B cell (primary cell): Measurements from ENCODE around the gene POLR2B. TPM values are rescaled to one million over a fixed set of nuclear protein-coding genes. Genes with fewer than 3 reads are reported as not detected.
A peak's percentile ranks its signal among the peaks of the same experiment; 100 is the strongest.

Source experiments
- ATAC-seq: fragments of 200-7000 bp; cut with Tn5 transposase; one replicate; pipeline ENCODE4 v1.10.0; 2021; ENCODE audit warnings: low read depth, mild to moderate bottlenecking, moderate number of reproducible peaks, moderate library complexity
- CTCF ChIA-PET: fragments of 350-600 bp; sonication (Branson Sonifier 250); formaldehyde crosslinking; loops from one replicate; lab custom pipeline; 2021; ENCODE audit warnings: antibody characterized with exemption, inconsistent platforms; lab: Charles Lee
- POLR2A ChIA-PET: fragments of 350-600 bp; sonication (Branson Sonifier 250); formaldehyde crosslinking; loops from one replicate; lab custom pipeline; 2021; ENCODE audit warnings: antibody characterized with exemption; lab: Charles Lee
- DNase-seq: peaks from one replicate; pipeline ENCODE4 v3.0.0; 2013
- H2AFZ ChIP-seq: 2 replicates; pipeline ENCODE4 v1.6.1; 2012; ENCODE audit warnings: mild to moderate bottlenecking, low read depth, low read length; ENCODE audit not compliant: insufficient read depth, poor library complexity, severe bottlenecking
- H3K27ac ChIP-seq, 2 donors: 1 replicate in 1 of 2; 2 replicates in 1 of 2; pipeline ENCODE4 v1.5.1; 2012 to 2013; ENCODE audit warnings: low read length in 2 of 2, mild to moderate bottlenecking in 2 of 2, moderate library complexity in 1 of 2
- H3K27me3 ChIP-seq, 4 experiments: fragments of 200-600 bp in 1 of 4; sonication (generic) in 1 of 4; replicated peaks in 1 of 4; 1 replicate in 2 of 4; 2 replicates in 2 of 4; pipeline versions ENCODE4 v1.6.1 to v1.7.0; 2013 to 2016; ENCODE audit warnings: low read length in 3 of 4, mild to moderate bottlenecking in 2 of 4, mixed read lengths in 1 of 4, moderate library complexity in 1 of 4; ENCODE audit not compliant: insufficient read depth in 4 of 4, control insufficient read depth in 3 of 4; ENCODE audit errors: control extremely low read depth in 1 of 4
- H3K36me3 ChIP-seq, 2 experiments: replicated peaks in 1 of 2; 1 replicate in 1 of 2; 2 replicates in 1 of 2; pipeline versions ENCODE4 v1.6.1 to v1.7.1; 2013; ENCODE audit warnings: low read length in 1 of 2; ENCODE audit not compliant: insufficient read depth in 2 of 2, control insufficient read depth in 1 of 2; ENCODE audit errors: control extremely low read depth in 1 of 2, extremely low read depth in 1 of 2
- H3K4me1 ChIP-seq, 2 donors: fragments of 200-600 bp in 1 of 2; sonication (generic) in 1 of 2; 1 replicate in 1 of 2; 2 replicates in 1 of 2; pipeline versions ENCODE4 v1.5.1 to v1.6.1; 2013 to 2017; ENCODE audit warnings: low read length in 2 of 2; ENCODE audit not compliant: control insufficient read depth in 2 of 2, insufficient read depth in 2 of 2
- H3K4me2 ChIP-seq: replicated peaks from 2 replicates; pipeline ENCODE3; 2012; ENCODE audit warnings: mild to moderate bottlenecking, low read depth, low read length; ENCODE audit not compliant: poor library complexity, severe bottlenecking
- H3K4me3 ChIP-seq, 5 experiments: fragments of 200-600 bp in 1 of 5; sonication (generic) in 1 of 5; 1 replicate in 3 of 5; 2 replicates in 2 of 5; pipeline versions ENCODE4 v1.5.1 to v1.7.0; 2011 to 2016; ENCODE audit warnings: low read length in 4 of 5, mild to moderate bottlenecking in 4 of 5, low read depth in 2 of 5, control low read depth in 1 of 5, moderate library complexity in 1 of 5; ENCODE audit not compliant: insufficient read depth in 1 of 5; ENCODE audit errors: control extremely low read depth in 1 of 5, extremely low read depth in 1 of 5
- H3K79me2 ChIP-seq: fragments of 200-600 bp; sonication (generic); one replicate; pipeline ENCODE4 v1.6.0; 2016; ENCODE audit warnings: low read length; ENCODE audit not compliant: control insufficient read depth, insufficient read depth
- H3K9ac ChIP-seq: fragments of 200-600 bp; sonication (generic); 2 replicates; pipeline ENCODE4 v1.6.1; 2017; ENCODE audit warnings: mild to moderate bottlenecking, low read length, moderate library complexity
- H3K9me3 ChIP-seq, 3 donors: one replicate each; pipeline versions ENCODE4 v1.6.1 to v1.7.1; 2013; ENCODE audit warnings: low read length in 2 of 3; ENCODE audit not compliant: control insufficient read depth in 2 of 3, insufficient read depth in 1 of 3; ENCODE audit errors: control extremely low read depth in 1 of 3
- H4K20me1 ChIP-seq: 2 replicates; pipeline ENCODE4 v1.6.0; 2012; ENCODE audit warnings: mild to moderate bottlenecking, low read length; ENCODE audit not compliant: insufficient read depth, control insufficient read depth, poor library complexity, severe bottlenecking
- H3K27ac Mint-ChIP-seq: one replicate; pipeline ENCODE4 v1.8.0; 2021; ENCODE audit warnings: mixed read lengths
- H3K27me3 Mint-ChIP-seq: one replicate; pipeline ENCODE4 v1.8.0; 2021; ENCODE audit warnings: mixed read lengths
- H3K4me1 Mint-ChIP-seq: one replicate; pipeline ENCODE4 v1.8.0; 2021; ENCODE audit warnings: mixed read lengths
- H3K4me3 Mint-ChIP-seq: one replicate; pipeline ENCODE4 v1.8.0; 2021; ENCODE audit warnings: mixed read lengths
- H3K9me3 Mint-ChIP-seq: one replicate; pipeline ENCODE4 v1.8.0; 2022; ENCODE audit warnings: mixed read lengths; ENCODE audit not compliant: insufficient read depth
- EZH2 ChIP-seq: IDR thresholded peaks from 2 replicates; pipeline ENCODE4 v1.6.1; 2012; ENCODE audit warnings: borderline replicate concordance, low read depth, mild to moderate bottlenecking, moderate library complexity, low read length; ENCODE audit not compliant: insufficient read depth, poor library complexity, severe bottlenecking
- WGBS: methylation state at CpG from one replicate; pipeline ENCODE4 v1.1.5; 2013; ENCODE audit warnings: missing lambda C conversion rate; ENCODE audit not compliant: insufficient coverage; 5-methylcytosine and 5-hydroxymethylcytosine counted together
- intact Hi-C: fragments of 100-400 bp; cut with micrococcal nuclease; formaldehyde crosslinking; loops from one replicate; pipeline ENCODE4 v1.10.0; 2022
- polyA plus RNA-seq: library from polyadenylated mRNA; depleted of rRNA; stranded (reverse); fragments of >200 nt; gene quantifications from 2 replicates; pipeline ENCODE4 v1.2.3, GENCODE V29; 2012
- total RNA-seq, 2 donors: library from RNA; stranded (reverse); fragments of 120-200 nt in 1 of 2; gene quantifications; 1 replicate in 1 of 2; 2 replicates in 1 of 2; pipeline versions ENCODE4 v1.2.3 to v1.2.4, GENCODE V29; 2013 to 2022
- TF ChIP-seq, protein P1 (sequence below): fragments of 200-600 bp; IDR thresholded peaks from one replicate; pipeline ENCODE4 v1.8.0; 2022; ENCODE audit warnings: antibody characterized with exemption, mild to moderate bottlenecking

The POLR2B gene
- total and polyA plus RNA-seq, 2 donors (not counting 1 experiment from before 2014, with no cell fraction given), result 37.5 to 108 TPM

- peak overlapping the region; percentile 100 for H3K4me3 Mint-ChIP-seq
- TF ChIP-seq EZH2, result no peak
- TF ChIP-seq, protein P1, sequence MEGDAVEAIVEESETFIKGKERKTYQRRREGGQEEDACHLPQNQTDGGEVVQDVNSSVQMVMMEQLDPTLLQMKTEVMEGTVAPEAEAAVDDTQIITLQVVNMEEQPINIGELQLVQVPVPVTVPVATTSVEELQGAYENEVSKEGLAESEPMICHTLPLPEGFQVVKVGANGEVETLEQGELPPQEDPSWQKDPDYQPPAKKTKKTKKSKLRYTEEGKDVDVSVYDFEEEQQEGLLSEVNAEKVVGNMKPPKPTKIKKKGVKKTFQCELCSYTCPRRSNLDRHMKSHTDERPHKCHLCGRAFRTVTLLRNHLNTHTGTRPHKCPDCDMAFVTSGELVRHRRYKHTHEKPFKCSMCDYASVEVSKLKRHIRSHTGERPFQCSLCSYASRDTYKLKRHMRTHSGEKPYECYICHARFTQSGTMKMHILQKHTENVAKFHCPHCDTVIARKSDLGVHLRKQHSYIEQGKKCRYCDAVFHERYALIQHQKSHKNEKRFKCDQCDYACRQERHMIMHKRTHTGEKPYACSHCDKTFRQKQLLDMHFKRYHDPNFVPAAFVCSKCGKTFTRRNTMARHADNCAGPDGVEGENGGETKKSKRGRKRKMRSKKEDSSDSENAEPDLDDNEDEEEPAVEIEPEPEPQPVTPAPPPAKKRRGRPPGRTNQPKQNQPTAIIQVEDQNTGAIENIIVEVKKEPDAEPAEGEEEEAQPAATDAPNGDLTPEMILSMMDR, result peak; percentile 13
- WGBS, result under 1% methylated on average over 46 of the region's 46 CpGs
- peak overlapping the region; percentile 95 for H3K4me2 ChIP-seq
- peak overlapping the region; percentile 74 to 95 (median 91) for H3K4me3 ChIP-seq
- peak; percentile 22 for ATAC-seq
- peaks cover 14 to 27% of the 10 kb centered on the region in 2 experiments for H3K36me3 ChIP-seq
- H3K27me3 Mint-ChIP-seq, result no peaks in the 10 kb centered on the region
- POLR2A ChIA-PET, result interaction anchor here (0.9 to 3.4 kb wide), 6 partner anchors 11 to 1029 kb away, joined by 4 to 18 read pairs (median 10); partner anchors contain the start of genes AASDH, PAICS, PPAT and REST
- intact Hi-C loops, result loop anchor here (1.0 to 5.0 kb wide), 6 partner anchors 70 to 1580 kb away; partner anchors contain the start of genes CEP135, PPAT, REST and SPINK2
- CTCF ChIA-PET, result interaction anchor here (0.7 to 2.6 kb wide), 7 partner anchors 14 to 590 kb away, joined by 3 to 14 read pairs (median 5); partner anchors contain the start of genes PAICS, PPAT and REST
- peak overlapping the region; percentile 88 for H3K9ac ChIP-seq
- H3K9me3 ChIP-seq, result no peaks in the 10 kb centered on the region
- H3K4me1 Mint-ChIP-seq, result peaks cover 56% of the 10 kb centered on the region
- peaks cover 73% of the 10 kb centered on the region for H3K79me2 ChIP-seq
- H3K27ac ChIP-seq, result peak overlapping the region; percentile 73 to 84
- peak overlapping the region; percentile 98 for H2AFZ ChIP-seq
- peak overlapping the region; percentile 98 for H3K27ac Mint-ChIP-seq
- H3K27me3 ChIP-seq, result no peaks in the 10 kb centered on the region
- no peak for DNase-seq
- H4K20me1 ChIP-seq, result peaks cover 60% of the 10 kb centered on the region
- H3K4me1 ChIP-seq, result peaks cover 33 to 40% of the 10 kb centered on the region in 2 donors
- no peaks in the 10 kb centered on the region for H3K9me3 Mint-ChIP-seq
Measured at GRCh38 chr4:56976837-56977320, 1.8 kb upstream of the POLR2B start.
